HG03460 (cell line): ENCODE results near the gene SHISAL2A.

ENCODE experiments used
- ATAC-seq: cut with Tn5 transposase; IDR thresholded peaks from one replicate; pipeline ENCODE4 v1.9.1; 2021; ENCODE audit not compliant: unreplicated experiment

Gene SHISAL2A

GRCh38 chr1:52632732-52633290 is at the start of gene SHISAL2A:
SHISAL2A (plus strand) TSS chr1:52633168; CDS start chr1:52633494, 326 bp downstream.
- ATAC-seq: no peak

- no peak for ATAC-seq
Observed at GRCh38 chr1:52585474-52585873, 47.5 kb upstream of the SHISAL2A start.

- ATAC-seq: no peak
Observed at GRCh38 chr1:52588027-52588426, 44.9 kb upstream of the SHISAL2A start.

- ATAC-seq: no peak
Observed at GRCh38 chr1:52588535-52588934, 44.4 kb upstream of the SHISAL2A start.

GRCh38 chr1:52590266-52590665 is 42.7 kb upstream of the SHISAL2A start:
- ATAC-seq: no peak

GRCh38 chr1:52592637-52593323 is 40.2 kb upstream of the SHISAL2A start:
- ATAC-seq: no peak

- ATAC-seq: no peak
Observed at GRCh38 chr1:52593495-52593894, 39.5 kb upstream of the SHISAL2A start.

- no peak for ATAC-seq
Observed at GRCh38 chr1:52595061-52595460, 37.9 kb upstream of the SHISAL2A start.

GRCh38 chr1:52597912-52598311 is 35.1 kb upstream of the SHISAL2A start:
- no peak for ATAC-seq

GRCh38 chr1:52598729-52599128 is 34.2 kb upstream of the SHISAL2A start:
- no peak for ATAC-seq

- no peak for ATAC-seq
Observed at GRCh38 chr1:52599236-52599635, 33.7 kb upstream of the SHISAL2A start.

GRCh38 chr1:52600533-52601179 is 32.3 kb upstream of the SHISAL2A start:
- ATAC-seq: no peak

- no peak for ATAC-seq
Observed at GRCh38 chr1:52601519-52601918, 31.4 kb upstream of the SHISAL2A start.

- no peak for ATAC-seq
Observed at GRCh38 chr1:52601991-52602855, 30.7 kb upstream of the SHISAL2A start, which contains the start of gene GPX7. GPX7 (plus strand) TSS chr1:52602371; CDS start chr1:52602410, 39 bp downstream.

- ATAC-seq: no peak
Observed at GRCh38 chr1:52602856-52603600, 29.9 kb upstream of the SHISAL2A start.

- ATAC-seq: no peak
Observed at GRCh38 chr1:52603630-52604029, 29.3 kb upstream of the SHISAL2A start.

GRCh38 chr1:52604063-52604770 is 28.8 kb upstream of the SHISAL2A start:
- no peak for ATAC-seq

GRCh38 chr1:52613636-52614373 is 19.2 kb upstream of the SHISAL2A start:
- no peak for ATAC-seq

GRCh38 chr1:52614671-52615070 is 18.3 kb upstream of the SHISAL2A start:
- no peak for ATAC-seq
